VCaP (cell line): ENCODE measurements around the gene OTOGL.

Experiments
- H3K27ac ChIP-seq: fragments of 450-650 bp; 2 replicates; pipeline ENCODE4 v1.5.1; 2017
- CTCF ChIP-seq: fragments of 450-650 bp; conservative IDR thresholded peaks from 2 replicates; pipeline ENCODE4 v1.5.1; 2017; ENCODE audit warnings: mild to moderate bottlenecking, moderate library complexity

OTOGL gene

DNA sequence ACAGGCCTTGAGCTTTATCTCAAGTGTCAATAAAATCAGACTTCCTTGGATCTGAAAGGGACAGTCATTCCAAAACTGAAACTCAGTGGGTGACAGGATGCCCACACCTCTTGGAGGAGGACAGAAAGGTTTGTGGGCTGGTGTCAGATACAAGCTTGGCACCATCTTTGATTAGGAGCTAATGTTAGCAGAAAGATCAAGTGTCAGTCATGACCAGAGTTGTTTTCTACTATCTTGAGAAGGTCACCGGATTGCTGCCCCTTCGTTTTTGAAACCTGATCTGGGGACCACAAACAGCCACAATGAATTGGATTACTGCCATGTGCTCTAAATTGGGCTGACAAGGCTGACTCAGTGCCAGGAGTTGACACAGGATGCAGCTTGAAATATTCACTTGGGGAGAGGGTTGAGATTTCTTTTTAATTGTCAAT lies 88.3 kb downstream of the OTOGL start:
- peak overlapping the region; percentile 52 for H3K27ac ChIP-seq
- TF ChIP-seq CTCF, result no peak

GRCh38 chr12:80188576-80188975 lies 89.2 kb downstream of the OTOGL start:
- H3K27ac ChIP-seq, result no peak overlapping the region
- TF ChIP-seq CTCF, result no peak

- no peak overlapping the region for H3K27ac ChIP-seq
Observed at GRCh38 chr12:80189241-80189640, 89.9 kb downstream of the OTOGL start.

DNA sequence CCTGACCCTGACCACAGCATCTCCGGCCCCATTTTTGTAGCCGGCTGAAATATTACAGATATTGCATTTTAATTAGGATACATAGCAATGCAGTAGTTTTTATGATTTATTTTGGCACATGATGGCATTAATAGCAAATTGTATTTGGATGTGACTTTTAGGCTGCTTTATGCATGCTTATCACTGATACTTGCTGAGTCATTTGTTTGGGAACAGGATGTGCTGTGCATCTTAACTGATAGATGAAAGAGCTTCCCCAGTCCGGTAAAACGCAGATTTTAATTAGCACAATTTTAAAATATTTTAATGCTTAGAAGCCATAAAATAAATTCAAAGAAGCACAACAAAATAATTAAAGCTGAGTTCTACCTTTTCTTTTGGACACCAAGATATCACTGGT lies 90.7 kb downstream of the OTOGL start:
- peak overlapping the region; percentile 50 for H3K27ac ChIP-seq
- no peak for TF ChIP-seq CTCF

More at GRCh38 chr12:80189241-80189640, 89.9 kb downstream of the OTOGL start:
- no peak for TF ChIP-seq CTCF

DNA sequence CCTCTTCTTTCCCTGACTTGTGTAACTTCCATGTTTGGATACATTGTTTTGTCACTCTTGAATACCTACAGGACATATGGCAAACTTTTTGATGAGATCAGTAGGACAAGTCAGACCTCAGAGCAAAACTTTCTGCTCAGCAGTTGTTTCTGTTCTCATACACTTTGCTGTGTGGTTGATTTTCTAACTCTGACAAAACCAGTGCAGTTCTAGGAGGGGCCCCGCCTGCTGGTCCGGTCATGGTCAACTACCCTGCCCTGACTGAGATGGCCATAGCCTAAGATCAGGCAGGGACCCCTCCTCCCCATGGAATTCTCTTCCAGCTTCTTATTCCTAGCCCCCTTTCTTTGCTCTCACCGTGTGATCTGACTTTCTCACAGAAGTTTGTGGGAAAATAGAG lies 92.8 kb downstream of the OTOGL start:
- no peak for TF ChIP-seq CTCF
- H3K27ac ChIP-seq, result no peak overlapping the region

DNA sequence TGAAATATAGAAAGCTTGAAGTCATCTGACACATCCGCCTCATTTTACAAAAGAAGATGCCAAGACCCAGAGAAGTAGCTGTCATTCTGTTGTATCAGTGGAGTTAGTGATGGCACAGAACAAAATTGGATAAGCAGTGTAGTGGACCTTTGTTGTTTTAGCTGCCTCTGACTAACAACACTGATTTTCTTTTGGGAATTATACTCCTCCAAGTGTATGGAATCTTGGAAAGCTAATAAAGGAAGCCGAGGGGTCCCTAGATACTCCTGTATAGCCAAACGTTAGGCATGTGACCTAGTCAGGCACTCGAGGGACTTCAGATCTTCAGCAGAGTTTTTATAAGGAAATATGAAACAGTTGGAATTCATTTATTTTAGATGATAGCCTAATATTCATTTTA lies 94.5 kb downstream of the OTOGL start:
- no peak for TF ChIP-seq CTCF

DNA sequence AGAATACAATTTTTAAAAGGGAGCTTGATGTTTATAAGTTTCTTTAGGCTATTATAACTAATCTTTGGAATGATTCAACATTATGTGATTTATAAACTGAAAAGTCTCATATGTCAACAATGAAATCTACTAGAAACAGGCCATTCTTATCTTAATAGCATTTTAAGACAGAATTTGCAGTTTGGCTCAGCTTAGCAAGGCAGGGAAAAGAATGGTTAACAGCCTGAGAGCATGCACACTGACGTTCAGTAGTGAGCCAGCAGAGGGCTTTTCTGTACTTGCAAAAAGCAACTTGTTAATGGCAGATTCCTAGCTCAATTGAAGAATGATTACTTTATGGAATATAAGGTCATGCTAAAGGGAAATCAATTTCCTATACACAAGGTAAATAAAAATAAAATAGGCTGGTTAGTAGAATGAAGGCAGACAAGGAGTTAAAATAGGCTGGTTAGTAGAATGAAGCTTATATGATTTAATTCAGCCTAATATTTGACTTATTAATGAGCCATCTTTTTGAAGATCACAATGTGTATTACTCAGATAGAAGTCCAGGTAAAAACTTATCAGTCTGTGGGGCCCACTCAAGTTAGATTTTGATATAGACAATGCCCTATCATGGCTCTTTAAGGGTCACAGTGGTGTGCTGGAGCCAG lies 95.9 kb downstream of the OTOGL start:
- H3K27ac ChIP-seq, result no peak overlapping the region
- TF ChIP-seq CTCF, result peak; percentile 91

More for the DNA sequence above, 94.5 kb downstream of the OTOGL start:
- no peak overlapping the region for H3K27ac ChIP-seq
